Measurements from ENCODE around the gene HACD2.
"Not testable (repeated sequence)": the region's sequence is repeated elsewhere in the genome, so short reads cannot be mapped to it uniquely, and the experiment has no call there.

HACD2 gene

GRCh38 chr3:123618076-123618708 lies 33.3 kb upstream of the HACD2 start:
- no peak overlapping the region for H2BK15ac ChIP-seq (ENCODE audit: low read depth, poor library complexity, severe bottlenecking)
- no peaks in the 10 kb centered on the region for H3K9me3 ChIP-seq (ENCODE audit: control insufficient read depth, low read length)
- no peak overlapping the region for H4K91ac ChIP-seq (ENCODE audit: low read length)
- H2BK12ac ChIP-seq (ENCODE audit: low read length in 2 of 2), result no peak overlapping the region
- peaks cover 12% of the 10 kb centered on the region for H3K4me1 ChIP-seq (ENCODE audit: control insufficient read depth, insufficient read depth, low read depth, low read length)
- no peak overlapping the region for H2AK5ac ChIP-seq (ENCODE audit: low read length, severe bottlenecking)
- H2BK120ac ChIP-seq (ENCODE audit: low read depth, low read length), result no peak overlapping the region
- H3K4me3 ChIP-seq (ENCODE audit: insufficient read depth in 1 of 2, low read depth in 1 of 2, low read length in 2 of 2), result peak overlapping the region in 1 of 2 experiments; percentile 56
- H3K36me3 ChIP-seq (ENCODE audit: control insufficient read depth in 1 of 2, insufficient read depth in 2 of 2, low read depth in 1 of 2, low read length in 2 of 2), result peaks cover 55 to 62% of the 10 kb centered on the region in 2 experiments
- H2BK5ac ChIP-seq (ENCODE audit: low read depth, low read length, poor library complexity, severe bottlenecking), result no peak overlapping the region
- peak overlapping the region; percentile 4 for H3K27ac ChIP-seq (ENCODE audit: low read length, poor library complexity, severe bottlenecking)
- no peak overlapping the region for H2AFZ ChIP-seq (ENCODE audit: low read depth, low read length)
- no peaks in the 10 kb centered on the region for H3K27me3 ChIP-seq (ENCODE audit: control insufficient read depth in 1 of 2, insufficient read depth in 1 of 2, low read length in 2 of 2)
- H3K18ac ChIP-seq (ENCODE audit: low read depth in 1 of 2, low read length in 2 of 2), result no peak overlapping the region
- no peak overlapping the region for H3K4ac ChIP-seq (ENCODE audit: low read depth in 1 of 2, low read length in 2 of 2)
- H3K4me2 ChIP-seq (ENCODE audit: low read length, poor library complexity, severe bottlenecking), result no peak overlapping the region
- H3K79me1 ChIP-seq (replicated peaks; ENCODE audit: low read length, poor library complexity, severe bottlenecking), result peaks cover 29% of the 10 kb centered on the region
- H3K14ac ChIP-seq (ENCODE audit: low read length in 2 of 2), result no peak overlapping the region
- no peak for DNase-seq
- H4K8ac ChIP-seq (ENCODE audit: low read length), result no peak overlapping the region
- 93% methylated on average over 7 of the region's 7 CpGs for WGBS
- H3K9ac ChIP-seq (ENCODE audit: low read length), result peak overlapping the region; percentile 5
- no peak overlapping the region for H3K23ac ChIP-seq (ENCODE audit: low read length in 2 of 2)

- Histone ChIP-seq H2BK5ac (ENCODE audit: low read depth, low read length, poor library complexity, severe bottlenecking) (no peak overlapping the region), H3K4me3 (ENCODE audit: insufficient read depth in 1 of 2, low read depth in 1 of 2, low read length in 2 of 2) (no peak overlapping the region), H3K23ac (ENCODE audit: low read length in 2 of 2) (no peak overlapping the region), H3K9me3 (ENCODE audit: control insufficient read depth, low read length) (no peaks in the 10 kb centered on the region), H3K4me1 (ENCODE audit: control insufficient read depth, insufficient read depth, low read depth, low read length) (peaks cover 12% of the 10 kb centered on the region), H2BK15ac (ENCODE audit: low read depth, poor library complexity, severe bottlenecking) (no peak overlapping the region), H3K36me3 (ENCODE audit: control insufficient read depth in 1 of 2, insufficient read depth in 2 of 2, low read depth in 1 of 2, low read length in 2 of 2) (peaks cover 51 to 63% of the 10 kb centered on the region in 2 experiments), H4K91ac (ENCODE audit: low read length) (no peak overlapping the region), H3K27me3 (ENCODE audit: control insufficient read depth in 1 of 2, insufficient read depth in 1 of 2, low read length in 2 of 2) (no peaks in the 10 kb centered on the region), H3K9ac (ENCODE audit: low read length) (no peak overlapping the region), H3K27ac (ENCODE audit: low read length, poor library complexity, severe bottlenecking) (no peak overlapping the region), H4K8ac (ENCODE audit: low read length) (no peak overlapping the region), H3K4me2 (ENCODE audit: low read length, poor library complexity, severe bottlenecking) (no peak overlapping the region), H2AK5ac (ENCODE audit: low read length, severe bottlenecking) (no peak overlapping the region), H2AFZ (ENCODE audit: low read depth, low read length) (no peak overlapping the region), H3K79me1 (replicated peaks; ENCODE audit: low read length, poor library complexity, severe bottlenecking) (peaks cover 21% of the 10 kb centered on the region), H3K4ac (ENCODE audit: low read depth in 1 of 2, low read length in 2 of 2) (no peak overlapping the region), H3K18ac (ENCODE audit: low read depth in 1 of 2, low read length in 2 of 2) (no peak overlapping the region), H2BK120ac (ENCODE audit: low read depth, low read length) (no peak overlapping the region), H3K14ac (ENCODE audit: low read length in 2 of 2) (no peak overlapping the region), H2BK12ac (ENCODE audit: low read length in 2 of 2) (no peak overlapping the region)
- DNase-seq, result no peak
- WGBS, result 79% methylated on average over 6 of the region's 6 CpGs
These were observed 31.7 kb upstream of the HACD2 start for GRCh38 chr3:123616593-123616992.

- H2BK120ac ChIP-seq (ENCODE audit: low read depth, low read length), result no peak overlapping the region
- H4K8ac ChIP-seq (ENCODE audit: low read length), result no peak overlapping the region
- no peak overlapping the region for H2BK5ac ChIP-seq (ENCODE audit: low read depth, low read length, poor library complexity, severe bottlenecking)
- H3K79me1 ChIP-seq (replicated peaks; ENCODE audit: low read length, poor library complexity, severe bottlenecking), result peaks cover 15% of the 10 kb centered on the region
- H4K91ac ChIP-seq (ENCODE audit: low read length), result no peak overlapping the region
- H3K18ac ChIP-seq (ENCODE audit: low read depth in 1 of 2, low read length in 2 of 2), result no peak overlapping the region
- no peak overlapping the region for H2AFZ ChIP-seq (ENCODE audit: low read depth, low read length)
- no peak overlapping the region for H3K4me2 ChIP-seq (ENCODE audit: low read length, poor library complexity, severe bottlenecking)
- no peak overlapping the region for H3K27ac ChIP-seq (ENCODE audit: low read length, poor library complexity, severe bottlenecking)
- no peaks in the 10 kb centered on the region for H3K9me3 ChIP-seq (ENCODE audit: control insufficient read depth, low read length)
- H2BK15ac ChIP-seq (ENCODE audit: low read depth, poor library complexity, severe bottlenecking), result no peak overlapping the region
- H2BK12ac ChIP-seq (ENCODE audit: low read length in 2 of 2), result no peak overlapping the region
- DNase-seq, result no peak
- no peaks in the 10 kb centered on the region for H3K27me3 ChIP-seq (ENCODE audit: control insufficient read depth in 1 of 2, insufficient read depth in 1 of 2, low read length in 2 of 2)
- H3K4me1 ChIP-seq (ENCODE audit: control insufficient read depth, insufficient read depth, low read depth, low read length), result peaks cover 5% of the 10 kb centered on the region
- no peak overlapping the region for H2AK5ac ChIP-seq (ENCODE audit: low read length, severe bottlenecking)
- peaks cover 36 to 64% of the 10 kb centered on the region in 2 experiments for H3K36me3 ChIP-seq (ENCODE audit: control insufficient read depth in 1 of 2, insufficient read depth in 2 of 2, low read depth in 1 of 2, low read length in 2 of 2)
- WGBS, result 83% methylated on average over 1 of the region's 2 CpGs
- H3K14ac ChIP-seq (ENCODE audit: low read length in 2 of 2), result no peak overlapping the region
- H3K4me3 ChIP-seq (ENCODE audit: insufficient read depth in 1 of 2, low read depth in 1 of 2, low read length in 2 of 2), result no peak overlapping the region
- H3K4ac ChIP-seq (ENCODE audit: low read depth in 1 of 2, low read length in 2 of 2), result no peak overlapping the region
- H3K23ac ChIP-seq (ENCODE audit: low read length in 2 of 2), result no peak overlapping the region
- no peak overlapping the region for H3K9ac ChIP-seq (ENCODE audit: low read length)
These were observed 28.7 kb upstream of the HACD2 start for GRCh38 chr3:123613543-123613942.

- DNase-seq; H3K4me2 ChIP-seq (ENCODE audit: low read length, poor library complexity, severe bottlenecking); H3K23ac ChIP-seq (ENCODE audit: low read length in 2 of 2); H3K4me1 ChIP-seq (ENCODE audit: control insufficient read depth, insufficient read depth, low read depth, low read length); H3K4ac ChIP-seq (ENCODE audit: low read depth in 1 of 2, low read length in 2 of 2); H2BK120ac ChIP-seq (ENCODE audit: low read depth, low read length); H4K91ac ChIP-seq (ENCODE audit: low read length); H2AFZ ChIP-seq (ENCODE audit: low read depth, low read length); H2BK12ac ChIP-seq (ENCODE audit: low read length in 2 of 2); H2BK5ac ChIP-seq (ENCODE audit: low read depth, low read length, poor library complexity, severe bottlenecking); H2AK5ac ChIP-seq (ENCODE audit: low read length, severe bottlenecking); H3K27ac ChIP-seq (ENCODE audit: low read length, poor library complexity, severe bottlenecking); H3K18ac ChIP-seq (ENCODE audit: low read depth in 1 of 2, low read length in 2 of 2); H3K27me3 ChIP-seq (ENCODE audit: control insufficient read depth in 1 of 2, insufficient read depth in 1 of 2, low read length in 2 of 2); H3K14ac ChIP-seq (ENCODE audit: low read length in 2 of 2); H3K9me3 ChIP-seq (ENCODE audit: control insufficient read depth, low read length); H2BK15ac ChIP-seq (ENCODE audit: low read depth, poor library complexity, severe bottlenecking); H3K9ac ChIP-seq (ENCODE audit: low read length); H4K8ac ChIP-seq (ENCODE audit: low read length); H3K4me3 ChIP-seq (ENCODE audit: insufficient read depth in 1 of 2, low read depth in 1 of 2, low read length in 2 of 2): not testable (repeated sequence)
- Histone ChIP-seq H3K79me1 (replicated peaks; ENCODE audit: low read length, poor library complexity, severe bottlenecking) (peaks cover 13% of the 10 kb centered on the region), H3K36me3 (ENCODE audit: control insufficient read depth in 1 of 2, insufficient read depth in 2 of 2, low read depth in 1 of 2, low read length in 2 of 2) (peaks cover 26 to 47% of the 10 kb centered on the region in 2 experiments)
- WGBS, result 97% methylated on average over 7 of the region's 7 CpGs
These were observed 26.8 kb upstream of the HACD2 start for GRCh38 chr3:123611674-123612073.

Measured in mesenchymal stem cell (in vitro differentiated cells and primary cell).